ENCODE measurements around the gene PCDH9.

Gene PCDH9

GRCh38 chr13:67186995-67187569, 43.1 kb downstream of the PCDH9 start:
- TF ChIP-seq TAF1 (IDR thresholded peaks at IDR 0.05; ENCODE audit: borderline replicate concordance, insufficient read depth, low read length) (no peak), POLR2AphosphoS5 (IDR thresholded peaks at IDR 0.05; ENCODE audit: low read depth, low read length) (no peak), FOXP2 (optimal IDR thresholded peaks at IDR 0.05; ENCODE audit: borderline replicate concordance, extremely low read depth, extremely low read length, insufficient read depth) (no peak), SIN3A (IDR thresholded peaks at IDR 0.05; ENCODE audit: borderline replicate concordance, insufficient read depth, low read length) (no peak)
- TF ChIP-seq, protein P1, sequence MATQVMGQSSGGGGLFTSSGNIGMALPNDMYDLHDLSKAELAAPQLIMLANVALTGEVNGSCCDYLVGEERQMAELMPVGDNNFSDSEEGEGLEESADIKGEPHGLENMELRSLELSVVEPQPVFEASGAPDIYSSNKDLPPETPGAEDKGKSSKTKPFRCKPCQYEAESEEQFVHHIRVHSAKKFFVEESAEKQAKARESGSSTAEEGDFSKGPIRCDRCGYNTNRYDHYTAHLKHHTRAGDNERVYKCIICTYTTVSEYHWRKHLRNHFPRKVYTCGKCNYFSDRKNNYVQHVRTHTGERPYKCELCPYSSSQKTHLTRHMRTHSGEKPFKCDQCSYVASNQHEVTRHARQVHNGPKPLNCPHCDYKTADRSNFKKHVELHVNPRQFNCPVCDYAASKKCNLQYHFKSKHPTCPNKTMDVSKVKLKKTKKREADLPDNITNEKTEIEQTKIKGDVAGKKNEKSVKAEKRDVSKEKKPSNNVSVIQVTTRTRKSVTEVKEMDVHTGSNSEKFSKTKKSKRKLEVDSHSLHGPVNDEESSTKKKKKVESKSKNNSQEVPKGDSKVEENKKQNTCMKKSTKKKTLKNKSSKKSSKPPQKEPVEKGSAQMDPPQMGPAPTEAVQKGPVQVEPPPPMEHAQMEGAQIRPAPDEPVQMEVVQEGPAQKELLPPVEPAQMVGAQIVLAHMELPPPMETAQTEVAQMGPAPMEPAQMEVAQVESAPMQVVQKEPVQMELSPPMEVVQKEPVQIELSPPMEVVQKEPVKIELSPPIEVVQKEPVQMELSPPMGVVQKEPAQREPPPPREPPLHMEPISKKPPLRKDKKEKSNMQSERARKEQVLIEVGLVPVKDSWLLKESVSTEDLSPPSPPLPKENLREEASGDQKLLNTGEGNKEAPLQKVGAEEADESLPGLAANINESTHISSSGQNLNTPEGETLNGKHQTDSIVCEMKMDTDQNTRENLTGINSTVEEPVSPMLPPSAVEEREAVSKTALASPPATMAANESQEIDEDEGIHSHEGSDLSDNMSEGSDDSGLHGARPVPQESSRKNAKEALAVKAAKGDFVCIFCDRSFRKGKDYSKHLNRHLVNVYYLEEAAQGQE (IDR thresholded peaks at IDR 0.05; ENCODE audit: insufficient read depth in 1 of 2, low read depth in 2 of 2, low read length in 2 of 2): no peak

DNA sequence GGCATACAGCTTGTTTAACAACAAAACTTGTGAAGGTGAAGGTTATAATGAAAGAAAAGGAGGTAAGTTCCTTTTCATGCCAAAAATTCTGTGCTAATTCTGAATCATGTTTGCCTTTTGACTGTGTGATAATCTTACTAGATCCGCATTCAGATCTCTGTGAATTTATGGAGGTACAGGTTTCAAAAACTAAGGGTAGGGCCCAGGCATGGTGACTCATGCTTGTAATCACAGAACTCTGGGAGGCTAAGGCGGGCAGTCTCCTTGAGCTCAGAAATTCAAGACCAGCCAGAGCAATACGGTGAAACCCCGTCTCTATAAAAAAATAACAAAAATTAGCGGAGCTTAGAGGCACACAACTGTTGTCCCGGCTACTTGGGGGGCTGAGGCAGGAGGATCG, 45.9 kb downstream of the PCDH9 start:
- TF ChIP-seq FOXP2 (optimal IDR thresholded peaks at IDR 0.05; ENCODE audit: borderline replicate concordance, extremely low read depth, extremely low read length, insufficient read depth): no peak
- TF ChIP-seq, protein P1 (IDR thresholded peaks at IDR 0.05; ENCODE audit: insufficient read depth in 1 of 2, low read depth in 2 of 2, low read length in 2 of 2): no peak
- TF ChIP-seq TAF1 (IDR thresholded peaks at IDR 0.05; ENCODE audit: borderline replicate concordance, insufficient read depth, low read length): no peak
- TF ChIP-seq SIN3A (IDR thresholded peaks at IDR 0.05; ENCODE audit: borderline replicate concordance, insufficient read depth, low read length): no peak
- no peak for TF ChIP-seq POLR2AphosphoS5 (IDR thresholded peaks at IDR 0.05; ENCODE audit: low read depth, low read length)

DNA sequence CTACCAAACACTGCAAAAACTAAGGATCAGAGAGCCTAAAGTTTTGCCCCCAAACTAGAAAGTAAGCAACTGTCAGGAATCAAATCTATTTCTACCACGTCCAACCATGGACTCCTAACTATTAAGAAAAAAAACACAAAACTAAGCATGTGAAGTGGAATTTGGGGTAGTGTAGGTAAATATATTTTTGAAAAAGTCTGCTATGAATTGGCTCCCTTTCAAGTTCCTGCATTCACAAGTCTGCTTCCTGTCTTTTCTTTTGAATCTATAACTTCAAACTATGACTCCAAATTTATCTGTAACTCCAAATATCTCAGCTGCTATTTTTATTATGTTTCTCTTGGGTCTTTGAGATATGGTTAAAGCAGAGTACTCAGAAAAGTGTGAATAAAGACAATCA, 47.0 kb downstream of the PCDH9 start:
- TF ChIP-seq, protein P1 (IDR thresholded peaks at IDR 0.05; ENCODE audit: insufficient read depth in 1 of 2, low read depth in 2 of 2, low read length in 2 of 2): no peak
- TF ChIP-seq TAF1 (IDR thresholded peaks at IDR 0.05; ENCODE audit: borderline replicate concordance, insufficient read depth, low read length) (no peak), POLR2AphosphoS5 (IDR thresholded peaks at IDR 0.05; ENCODE audit: low read depth, low read length) (no peak), FOXP2 (optimal IDR thresholded peaks at IDR 0.05; ENCODE audit: borderline replicate concordance, extremely low read depth, extremely low read length, insufficient read depth) (no peak), SIN3A (IDR thresholded peaks at IDR 0.05; ENCODE audit: borderline replicate concordance, insufficient read depth, low read length) (no peak)

DNA sequence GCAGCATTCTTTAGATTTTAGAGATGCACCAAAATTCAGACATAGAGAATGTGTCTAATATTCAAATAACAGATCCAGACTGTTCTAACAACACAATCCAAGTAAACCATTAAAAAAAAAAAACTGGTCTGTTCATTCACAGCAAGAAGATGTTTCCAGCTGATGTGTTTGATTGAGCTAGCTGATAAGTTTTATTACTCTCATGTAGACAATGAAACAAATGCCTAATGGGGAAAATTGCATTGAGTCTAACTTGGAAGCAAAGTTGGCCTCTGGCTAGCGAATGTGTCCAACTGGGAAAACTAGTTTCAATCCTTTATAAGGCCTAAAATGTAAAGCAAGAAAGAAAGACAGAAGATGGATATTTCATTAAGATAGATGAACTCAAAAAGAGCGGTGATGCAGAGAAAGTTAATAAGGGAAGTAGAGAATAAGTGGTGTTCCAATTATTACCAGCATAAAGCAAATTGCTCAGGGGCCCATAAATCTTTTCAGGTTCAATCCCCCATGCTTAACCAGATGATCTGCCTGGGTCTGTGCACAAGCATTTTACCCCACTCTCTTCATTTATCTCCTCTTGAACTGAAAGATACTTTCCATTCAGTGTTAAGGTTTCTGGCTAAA, 54.2 kb downstream of the PCDH9 start:
- TF ChIP-seq FOXP2 (optimal IDR thresholded peaks at IDR 0.05; ENCODE audit: borderline replicate concordance, extremely low read depth, extremely low read length, insufficient read depth) (no peak), POLR2AphosphoS5 (IDR thresholded peaks at IDR 0.05; ENCODE audit: low read depth, low read length) (no peak), TAF1 (IDR thresholded peaks at IDR 0.05; ENCODE audit: borderline replicate concordance, insufficient read depth, low read length) (no peak), SIN3A (IDR thresholded peaks at IDR 0.05; ENCODE audit: borderline replicate concordance, insufficient read depth, low read length) (no peak)
- TF ChIP-seq, protein P1 (IDR thresholded peaks at IDR 0.05; ENCODE audit: insufficient read depth in 1 of 2, low read depth in 2 of 2, low read length in 2 of 2): no peak
